Stimulated activated CD4-positive, alpha-beta T cell treated with anti-CD3 and anti-CD28 coated beads, Interleukin-1b, Interleukin-23, amount 100 ng/mL, for 4 hours (primary cell): ENCODE results near the gene SORL1.
A peak's percentile ranks its signal among the peaks of the same experiment; 100 is the strongest.

Experiments
- DNase-seq, 2 donors: peaks; one replicate each; pipeline ENCODE4 v3.0.0-alpha.2; 2020; ENCODE audit warnings: low read depth in 2 of 2

SORL1 gene

DNA sequence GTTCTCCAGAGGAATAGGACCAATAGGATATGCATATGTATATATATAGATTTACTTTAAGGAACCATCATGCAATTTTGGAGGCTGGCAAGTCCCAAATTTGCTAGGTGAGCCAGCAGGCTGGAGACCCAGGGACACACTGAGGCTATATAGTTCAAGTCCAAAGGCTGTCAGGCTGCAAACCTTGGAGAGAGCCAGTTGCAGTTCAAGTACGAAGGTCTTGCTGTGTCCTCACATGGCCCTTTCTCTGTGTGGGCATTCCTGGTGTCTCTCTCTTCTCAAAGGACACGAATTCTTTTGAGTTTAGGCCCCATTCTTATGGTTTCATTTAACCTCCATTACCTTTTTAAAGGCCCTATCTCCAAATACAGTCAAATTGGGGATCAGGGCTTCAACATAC is 135.1 kb downstream of the SORL1 start:
- DNase-seq, result no peak

DNA sequence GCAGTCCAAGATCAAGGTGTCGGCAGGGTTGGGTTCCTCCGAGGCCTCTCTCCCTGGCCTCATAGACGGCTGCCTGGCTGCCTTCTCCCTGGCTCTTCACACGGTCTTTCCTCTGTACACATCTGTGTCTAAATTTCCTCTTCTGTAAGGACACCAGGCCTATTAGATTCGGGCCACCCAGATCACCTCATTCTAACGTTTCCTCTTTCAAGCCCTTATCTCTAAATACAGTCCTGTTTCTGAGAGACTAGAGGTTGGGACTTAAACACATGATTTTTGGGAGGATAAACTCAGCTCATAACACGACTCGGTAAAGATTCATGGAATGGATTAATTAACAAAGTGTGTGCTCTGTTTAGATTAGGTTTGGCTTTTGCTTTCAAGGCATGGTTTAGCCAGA is 136.6 kb downstream of the SORL1 start:
- no peak for DNase-seq

DNA sequence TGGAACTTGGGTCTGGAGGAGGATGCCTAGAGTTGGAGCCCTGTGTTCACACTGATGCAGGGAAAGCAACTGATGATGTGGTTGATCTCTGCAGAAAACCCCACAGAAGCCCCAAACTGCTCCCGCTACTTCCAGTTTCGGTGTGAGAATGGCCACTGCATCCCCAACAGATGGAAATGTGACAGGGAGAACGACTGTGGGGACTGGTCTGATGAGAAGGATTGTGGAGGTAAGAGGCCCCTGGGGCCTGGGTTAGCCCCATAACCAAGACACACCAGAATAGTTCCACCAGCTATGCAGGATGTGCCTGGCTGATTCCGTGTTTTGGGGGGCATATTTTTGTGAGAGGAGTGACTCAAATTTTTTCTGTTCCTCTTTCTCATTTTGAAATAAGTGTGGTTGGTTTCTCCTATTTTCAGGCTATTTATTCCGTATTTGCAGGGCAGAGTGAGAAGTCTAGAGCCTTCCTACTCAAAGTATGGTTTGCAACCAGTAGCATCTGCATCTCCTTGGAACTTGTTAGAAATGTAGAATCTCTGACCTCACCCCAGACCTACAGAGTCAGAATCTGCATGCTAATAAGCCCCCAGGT is 137.9 kb downstream of the SORL1 start:
- DNase-seq, result no peak

DNA sequence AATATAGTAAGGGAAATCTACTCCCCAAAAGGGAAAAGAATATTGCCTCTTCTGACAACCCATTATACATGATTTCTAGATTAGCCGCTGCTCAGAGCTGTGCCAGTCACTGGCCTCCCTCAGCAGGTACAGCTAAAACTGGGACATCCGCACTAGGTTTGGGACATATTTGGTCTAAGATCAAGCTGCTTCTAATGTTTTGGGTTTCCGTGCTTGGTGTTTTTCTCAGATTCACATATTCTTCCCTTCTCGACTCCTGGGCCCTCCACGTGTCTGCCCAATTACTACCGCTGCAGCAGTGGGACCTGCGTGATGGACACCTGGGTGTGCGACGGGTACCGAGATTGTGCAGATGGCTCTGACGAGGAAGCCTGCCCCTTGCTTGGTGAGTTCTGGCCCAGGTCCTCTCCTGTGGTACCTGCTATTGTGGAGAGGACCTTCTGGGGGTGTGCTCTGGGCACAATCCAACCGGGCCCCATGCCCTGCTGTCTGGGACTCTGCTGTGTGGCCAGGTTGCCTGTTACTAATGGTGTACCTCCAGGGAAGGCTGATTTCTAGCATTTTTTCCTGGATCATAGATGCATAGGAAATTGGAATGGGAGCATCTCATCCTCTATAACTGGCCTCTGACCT is 138.8 kb downstream of the SORL1 start:
- no peak for DNase-seq

DNA sequence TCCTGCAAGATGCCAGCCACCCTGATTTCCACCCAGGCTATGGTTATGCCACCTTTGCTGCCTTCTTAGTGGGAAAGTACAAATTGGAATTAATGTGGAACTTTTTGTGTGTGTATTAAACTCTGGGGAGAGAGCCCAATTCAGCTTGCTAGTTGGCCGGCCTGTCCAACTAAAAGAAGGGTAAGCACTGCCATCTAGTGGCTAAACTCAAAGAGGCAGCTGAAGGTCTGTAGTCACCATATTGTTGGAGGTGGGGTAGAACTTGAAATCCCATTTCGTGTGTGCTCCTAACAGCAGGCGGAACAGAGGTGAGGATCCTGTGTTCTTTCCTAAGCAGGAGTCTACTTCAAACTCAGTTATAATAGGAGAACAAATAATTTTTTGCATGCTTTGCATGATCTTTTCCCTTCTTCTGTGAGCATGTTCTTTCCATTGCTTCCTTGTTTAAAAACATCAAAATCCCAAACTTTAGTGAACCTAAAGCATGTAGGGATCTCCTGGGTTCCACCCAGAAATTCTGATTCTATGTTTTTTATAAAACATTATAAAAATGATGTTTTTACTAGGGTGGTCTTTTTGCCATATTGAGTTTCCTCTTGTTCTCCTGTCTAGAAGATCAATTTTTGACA is 139.4 kb downstream of the SORL1 start:
- peak; percentile 17 to 74 for DNase-seq

DNA sequence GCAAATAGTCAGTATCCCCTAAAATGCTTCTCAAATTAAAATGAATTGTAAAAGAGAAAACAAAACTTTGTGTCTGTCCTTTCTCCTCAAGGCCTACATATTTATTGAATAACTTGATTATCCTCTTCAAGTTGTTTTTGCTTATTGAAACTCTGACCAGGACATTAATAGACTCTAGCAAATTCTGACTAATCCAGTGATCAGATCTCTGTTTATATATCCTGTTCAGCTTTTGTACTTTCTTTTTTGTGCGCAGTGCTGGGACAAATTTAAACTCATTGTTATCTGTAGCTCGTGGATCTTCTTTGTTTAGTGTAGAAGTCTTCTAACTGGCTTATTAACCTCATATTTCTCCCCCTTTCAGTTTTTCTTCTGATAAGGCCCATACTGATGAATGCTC is 140.6 kb downstream of the SORL1 start:
- no peak for DNase-seq

DNA sequence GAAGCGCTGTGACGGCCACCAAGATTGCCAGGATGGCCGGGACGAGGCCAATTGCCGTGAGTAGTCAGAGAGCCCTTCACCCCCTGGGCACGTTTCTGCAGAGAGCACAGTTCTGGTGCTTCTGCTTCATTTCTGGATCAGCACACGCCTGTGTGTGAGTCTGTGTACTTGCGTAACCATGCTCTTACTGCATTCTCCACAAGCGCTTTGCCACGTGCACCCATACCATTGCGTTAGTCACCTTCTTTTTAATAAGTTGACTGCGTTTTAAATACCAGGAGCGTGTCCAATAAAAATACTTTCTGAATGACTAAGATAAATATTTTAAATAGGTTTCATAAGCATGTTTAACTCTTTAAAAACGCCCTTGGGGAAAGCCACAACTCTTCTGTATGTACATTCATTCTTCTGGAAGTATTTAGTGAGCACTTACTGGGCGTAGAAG is 143.6 kb downstream of the SORL1 start:
- DNase-seq, result no peak

DNA sequence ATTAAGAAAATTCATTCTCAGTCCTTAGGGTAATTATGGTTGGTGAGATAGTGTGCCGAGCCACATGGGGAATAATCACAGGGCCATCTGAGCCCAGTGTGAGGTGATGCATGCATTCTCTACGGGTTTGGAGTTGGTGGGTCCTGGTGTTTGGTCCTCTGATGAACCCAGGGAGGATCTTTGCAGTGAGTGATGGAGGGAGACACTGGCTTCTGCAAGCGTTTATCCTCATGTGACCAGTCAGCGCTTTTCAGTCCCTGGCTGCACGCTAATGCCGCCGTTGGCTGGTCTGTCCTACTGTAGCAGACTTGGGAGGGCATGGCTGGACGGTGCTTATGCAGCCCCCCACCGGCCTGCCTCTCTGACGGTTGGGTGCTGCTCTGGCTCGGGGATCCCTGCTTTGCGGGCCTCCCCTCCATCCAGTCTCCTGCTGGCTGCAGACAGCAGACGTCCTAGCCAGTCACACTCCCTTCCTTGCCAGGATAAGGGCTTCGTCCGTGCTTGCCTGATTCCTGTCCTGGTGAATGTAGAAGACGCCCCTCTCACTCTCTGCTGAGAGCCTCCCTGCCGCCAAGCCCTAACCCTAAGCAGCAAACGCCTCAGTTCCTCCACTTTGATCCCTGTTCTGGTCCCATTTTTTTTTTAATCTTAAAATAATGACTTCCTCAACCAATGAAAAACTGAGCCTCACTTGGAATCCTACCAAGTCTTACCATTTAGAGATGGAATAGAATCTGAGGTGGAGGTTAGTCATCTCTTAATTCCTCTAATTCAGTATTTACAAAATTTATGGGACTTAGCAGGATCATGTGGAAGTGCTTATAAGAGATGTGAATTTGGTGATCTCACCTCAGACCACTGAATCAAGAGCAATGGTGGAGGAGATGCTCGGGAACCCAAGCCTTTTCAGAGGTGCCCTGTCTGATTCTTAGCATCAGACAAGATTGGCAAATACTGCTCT is 144.4 kb downstream of the SORL1 start:
- no peak for DNase-seq

DNA sequence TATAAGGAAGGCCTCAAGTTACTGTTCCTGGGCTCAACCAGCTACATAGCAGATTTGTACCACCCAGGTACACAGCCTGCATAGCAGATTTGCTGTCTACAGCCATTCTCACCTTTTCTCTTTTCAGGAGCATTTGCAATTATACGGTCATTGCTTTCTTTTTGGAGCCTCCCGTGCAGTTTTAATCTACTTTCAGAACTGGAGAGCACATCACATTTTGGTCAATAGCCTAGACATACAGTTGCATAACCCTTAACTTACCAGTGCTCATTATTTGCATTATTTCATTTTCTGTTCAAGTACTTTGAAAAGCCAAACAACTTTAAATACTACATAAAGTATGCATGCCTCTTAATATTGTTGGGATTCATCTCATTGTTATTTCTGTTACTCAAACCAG is 151.2 kb downstream of the SORL1 start:
- no peak for DNase-seq

DNA sequence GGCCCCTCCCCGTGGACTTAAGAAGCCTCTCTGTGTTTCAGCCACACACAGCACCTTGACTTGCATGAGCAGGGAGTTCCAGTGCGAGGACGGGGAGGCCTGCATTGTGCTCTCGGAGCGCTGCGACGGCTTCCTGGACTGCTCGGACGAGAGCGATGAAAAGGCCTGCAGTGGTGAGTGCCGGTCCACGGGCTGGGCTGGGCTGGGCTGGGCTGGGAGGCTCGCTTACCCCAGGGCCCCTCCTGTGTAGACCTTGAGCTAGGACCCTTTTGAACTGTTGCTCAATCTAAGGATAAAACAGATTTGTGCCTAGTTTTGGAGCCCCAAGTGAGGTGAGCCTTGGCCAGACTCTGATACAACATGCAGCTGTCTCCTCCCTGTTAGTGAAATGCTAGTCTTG is 152.0 kb downstream of the SORL1 start:
- DNase-seq, result no peak

DNA sequence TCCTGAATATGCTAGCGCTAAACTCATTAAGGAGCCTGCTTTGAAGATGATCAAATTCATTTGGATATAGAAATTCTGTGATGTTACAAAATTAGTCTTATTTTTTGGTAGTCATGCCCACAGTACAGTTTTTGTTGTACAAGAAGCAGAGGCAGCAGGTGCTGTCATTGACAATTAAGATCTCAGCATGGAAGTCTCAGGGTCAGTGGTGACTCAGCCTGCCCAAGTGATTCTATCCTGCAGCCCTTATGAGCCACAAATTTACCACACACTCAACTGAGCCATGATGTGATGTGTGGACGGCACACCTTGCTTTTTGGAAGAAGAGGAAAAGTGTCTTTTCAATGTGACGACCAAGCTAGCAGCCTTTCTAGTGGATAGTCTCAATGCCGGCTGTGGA is 154.2 kb downstream of the SORL1 start:
- no peak for DNase-seq

DNA sequence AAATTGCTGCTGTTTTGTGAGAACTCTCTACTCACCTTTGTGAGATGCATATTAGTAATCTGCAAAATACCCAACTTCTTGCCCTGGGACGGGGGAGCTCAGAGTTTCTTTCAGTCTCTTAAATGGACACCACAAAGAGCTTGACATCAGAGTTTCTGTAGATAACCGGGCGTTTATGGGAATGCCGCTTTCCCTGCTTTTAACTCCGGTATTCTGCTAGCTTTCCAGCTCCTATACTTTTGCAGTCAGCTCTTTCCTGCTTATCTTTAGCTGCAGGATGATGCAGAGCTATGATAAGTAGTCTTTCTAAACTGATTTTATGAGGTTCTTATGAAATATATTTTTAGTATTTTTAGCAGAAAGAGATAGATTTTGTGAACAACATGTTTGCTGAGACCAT is 155.2 kb downstream of the SORL1 start:
- DNase-seq, result no peak

DNA sequence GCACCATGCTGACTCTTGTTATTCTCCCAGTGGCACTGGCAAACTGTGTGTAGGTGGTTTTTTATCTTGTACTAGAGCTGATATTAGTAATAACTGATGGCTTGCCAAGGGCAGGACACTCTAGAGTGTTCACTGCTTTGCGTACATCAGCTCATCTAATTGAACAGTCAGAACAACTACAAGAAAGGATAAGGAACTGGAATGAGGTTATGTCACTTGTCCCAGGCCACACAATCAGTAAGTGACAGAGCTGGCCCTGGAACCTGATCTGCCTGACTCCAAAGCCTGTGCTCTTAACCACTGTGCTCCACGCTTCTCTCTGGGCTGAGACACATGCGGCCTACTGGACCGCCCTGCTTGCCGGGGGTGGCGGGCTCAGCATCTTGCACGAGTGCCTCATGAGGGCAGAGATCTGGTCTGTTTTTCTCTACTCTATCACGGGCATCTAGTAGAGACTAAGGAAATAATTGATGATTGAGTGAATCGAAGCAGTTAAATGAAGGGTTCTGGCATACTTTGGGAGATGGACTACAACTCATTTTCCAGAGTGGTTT is 156.5 kb downstream of the SORL1 start:
- DNase-seq, result no peak

DNA sequence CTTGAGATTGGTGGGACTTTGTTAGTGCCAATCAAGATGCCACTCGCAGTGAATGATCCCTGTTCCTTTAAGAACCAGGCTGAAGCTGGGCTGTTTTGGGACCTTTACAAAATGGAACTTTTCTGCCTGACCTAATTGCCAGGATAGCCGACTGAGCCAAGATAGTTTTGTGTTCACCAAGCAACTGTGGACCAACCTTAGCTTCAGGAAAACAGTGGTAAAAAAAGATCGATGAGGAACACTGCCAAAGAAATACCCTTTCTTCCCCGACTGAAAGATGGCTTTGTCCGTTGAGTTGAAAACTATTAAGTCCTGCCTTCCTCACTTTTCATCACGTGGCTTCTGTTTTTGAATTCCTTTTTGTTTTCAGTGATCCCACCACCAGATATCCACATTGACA is 158.6 kb downstream of the SORL1 start:
- DNase-seq, result no peak

DNA sequence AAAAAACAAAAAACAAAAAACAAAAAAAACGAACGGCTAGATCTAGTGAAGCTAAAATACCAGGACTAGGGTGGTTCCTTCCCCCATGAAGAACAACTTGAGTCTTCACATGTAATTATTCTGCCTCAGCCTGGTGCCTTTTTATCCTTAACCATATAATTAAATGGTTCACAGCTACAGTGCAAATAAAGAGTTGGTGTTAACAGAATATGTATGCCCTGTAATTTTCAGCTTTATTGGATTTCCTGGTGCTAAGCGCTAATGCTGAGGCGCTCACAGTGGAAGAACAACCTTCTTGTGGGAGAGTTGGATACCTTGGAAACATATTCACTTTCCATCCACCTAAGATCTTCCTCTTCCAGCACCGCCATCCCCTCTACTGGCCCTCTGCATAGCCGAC is 159.1 kb downstream of the SORL1 start:
- DNase-seq, result no peak

DNA sequence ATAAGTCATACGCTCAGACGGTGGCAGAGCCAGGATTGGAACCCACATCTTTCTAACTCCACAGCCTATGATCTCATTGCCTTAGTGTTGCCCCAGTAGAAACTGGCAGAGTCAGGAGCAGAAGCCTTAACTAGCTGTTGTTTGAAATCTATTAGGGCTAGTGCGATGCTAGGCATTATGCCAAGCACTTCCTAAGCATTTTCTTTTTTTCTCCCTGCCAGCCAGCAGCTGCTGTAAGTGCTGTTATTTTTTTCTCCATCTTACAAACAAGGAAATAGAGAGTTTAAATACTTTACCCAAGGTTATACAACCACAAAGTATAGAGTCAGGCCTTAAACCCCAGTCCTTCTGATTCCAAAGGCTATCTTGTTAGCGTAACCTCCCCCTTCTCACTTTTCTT is 161.6 kb downstream of the SORL1 start:
- DNase-seq, result no peak

DNA sequence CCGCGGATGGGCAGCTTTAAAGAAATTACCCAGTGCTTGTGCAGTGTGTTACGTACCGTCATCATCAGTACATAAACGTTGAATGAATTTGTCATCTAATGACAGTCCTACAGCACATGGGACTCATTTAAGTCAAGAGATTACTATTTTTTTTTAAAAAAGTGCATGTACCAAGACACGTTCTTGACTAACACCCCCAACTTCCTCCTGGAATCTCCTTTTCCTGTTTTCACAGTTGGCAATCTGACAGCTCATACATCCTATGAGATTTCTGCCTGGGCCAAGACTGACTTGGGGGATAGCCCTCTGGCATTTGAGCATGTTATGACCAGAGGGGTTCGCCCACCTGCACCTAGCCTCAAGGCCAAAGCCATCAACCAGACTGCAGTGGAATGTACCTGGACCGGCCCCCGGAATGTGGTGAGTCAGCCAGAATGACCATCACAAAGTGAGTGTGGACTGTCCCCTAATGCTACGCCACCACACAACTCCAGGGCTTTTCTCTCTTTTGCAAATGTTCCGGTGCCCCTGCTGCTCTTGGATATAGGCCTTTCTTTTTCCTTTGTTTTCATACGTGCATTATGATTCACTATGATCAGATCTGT is 162.6 kb downstream of the SORL1 start:
- DNase-seq, result no peak

DNA sequence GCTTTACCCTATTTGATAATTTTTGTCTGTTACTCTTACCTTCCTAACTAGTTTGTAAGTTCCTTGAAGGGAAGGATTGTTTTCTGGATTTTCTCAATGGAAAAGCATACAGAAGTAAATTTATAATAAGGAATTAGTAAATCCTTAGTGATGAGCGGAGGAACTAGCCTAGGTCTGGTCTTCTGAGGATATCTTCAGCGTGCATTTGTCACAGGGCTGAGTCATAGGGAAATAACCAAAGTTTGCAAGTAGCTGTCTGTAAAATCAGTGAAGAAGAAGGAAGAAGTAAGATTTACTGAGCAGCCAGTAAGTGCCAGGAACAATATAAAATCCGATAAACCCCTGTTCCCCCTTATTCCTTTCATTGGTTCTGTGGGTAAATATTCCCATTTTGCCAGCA is 163.4 kb downstream of the SORL1 start:
- DNase-seq, result no peak

DNA sequence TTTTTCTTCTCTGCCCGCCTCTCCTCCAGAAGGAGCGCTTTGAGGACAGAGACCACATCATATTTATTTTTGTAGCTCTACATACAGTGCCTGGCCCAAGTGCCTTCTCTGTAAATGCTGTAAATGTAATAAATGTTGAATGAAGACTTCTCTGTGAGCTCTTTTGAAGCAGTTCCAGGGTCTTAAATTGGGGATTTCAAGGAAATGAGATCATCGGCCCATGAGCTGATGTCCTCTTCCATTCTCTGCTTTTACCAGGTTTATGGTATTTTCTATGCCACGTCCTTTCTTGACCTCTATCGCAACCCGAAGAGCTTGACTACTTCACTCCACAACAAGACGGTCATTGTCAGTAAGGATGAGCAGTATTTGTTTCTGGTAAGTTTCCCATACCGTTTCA is 166.4 kb downstream of the SORL1 start:
- no peak for DNase-seq

DNA sequence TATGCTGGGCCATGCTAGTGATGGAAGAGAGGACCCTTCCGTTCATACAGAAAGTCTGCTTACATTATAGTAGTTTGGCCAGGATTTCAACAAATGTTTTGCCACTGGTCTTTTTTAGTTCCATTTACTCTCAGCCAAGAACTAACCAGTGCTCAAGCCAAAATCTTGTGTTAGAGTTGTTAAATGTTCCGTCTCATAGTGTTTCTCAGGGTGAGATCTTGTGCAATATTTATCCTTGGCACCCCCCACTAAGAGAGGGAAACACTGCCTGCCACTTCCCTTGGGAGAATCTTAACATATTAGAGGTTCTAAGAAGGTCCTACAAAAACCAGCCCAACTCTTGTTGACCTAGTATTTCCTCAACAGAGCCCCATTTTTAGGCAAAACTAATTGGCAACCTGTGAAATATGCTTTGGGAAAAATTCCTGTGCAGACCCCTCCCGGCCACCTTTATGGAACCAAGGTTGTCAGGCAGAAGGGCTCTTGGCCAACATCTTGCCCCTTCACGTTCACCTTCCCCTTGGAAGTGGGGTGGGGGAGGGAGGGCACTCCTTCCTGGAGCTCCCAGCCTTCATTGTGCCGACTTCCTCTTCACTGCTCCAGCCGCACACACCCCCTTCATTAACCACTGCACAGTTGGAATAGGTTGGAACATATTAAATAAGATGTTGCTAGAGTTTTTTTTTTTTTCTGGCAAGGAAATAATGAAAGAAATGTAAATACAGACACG is 173.8 kb downstream of the SORL1 start:
- DNase-seq, result no peak

DNA sequence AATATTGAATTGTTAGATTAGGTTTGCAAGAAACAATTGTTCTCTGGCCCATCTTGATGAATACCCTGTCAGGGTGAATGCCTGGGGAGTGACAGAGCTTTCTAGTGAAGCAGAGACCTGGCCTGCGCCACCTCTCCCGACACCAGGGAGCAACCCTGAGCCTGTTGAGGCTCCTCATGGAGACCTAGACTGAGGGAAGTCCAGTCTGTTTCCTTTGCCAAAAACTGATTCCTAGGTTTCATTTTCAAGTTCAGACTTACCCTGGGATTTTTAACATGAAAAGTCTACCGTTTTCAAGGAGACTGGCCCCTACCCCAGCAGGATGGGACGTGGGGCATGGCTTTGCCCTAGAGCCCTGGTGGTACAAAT is 174.4 kb downstream of the SORL1 start:
- DNase-seq, result no peak
